WTC11 (cell line): Measurements from ENCODE around the gene TACR2.

ENCODE experiments used
- ATF1 ChIP-seq: sonication (generic); formaldehyde crosslinking; IDR thresholded peaks from 2 replicates; pipeline ENCODE4 v1.8.1; 2023; ENCODE audit warnings: mild to moderate bottlenecking, moderate library complexity, missing genetic modification reagents
- IRF2 ChIP-seq: sonication (generic); formaldehyde crosslinking; IDR thresholded peaks from 2 replicates; pipeline ENCODE4 v1.8.0; 2022; ENCODE audit warnings: low read depth, missing genetic modification reagents, borderline replicate concordance
- MYBL2 ChIP-seq: sonication (generic); formaldehyde crosslinking; IDR thresholded peaks from 2 replicates; pipeline ENCODE4 v1.8.1; 2023; ENCODE audit warnings: mild to moderate bottlenecking, moderate library complexity, missing genetic modification reagents
- ZBTB21 ChIP-seq: sonication (generic); formaldehyde crosslinking; IDR thresholded peaks from 2 replicates; pipeline ENCODE4 v1.8.1; 2023; ENCODE audit warnings: mild to moderate bottlenecking, missing genetic modification reagents, borderline replicate concordance
- TF ChIP-seq, protein P1 (sequence below): sonication (generic); formaldehyde crosslinking; IDR thresholded peaks from 2 replicates; pipeline ENCODE4 v1.8.1; 2023; ENCODE audit warnings: mild to moderate bottlenecking, missing genetic modification reagents
- TF ChIP-seq, protein P2 (sequence below): sonication (generic); formaldehyde crosslinking; IDR thresholded peaks from 2 replicates; pipeline ENCODE4 v1.8.1; 2022; ENCODE audit warnings: mild to moderate bottlenecking, moderate library complexity, missing genetic modification reagents
- TF ChIP-seq, protein P3 (sequence below): fragments of 200-600 bp; IDR thresholded peaks from 2 replicates; pipeline ENCODE4 v1.8.0; 2022; ENCODE audit warnings: antibody characterized with exemption
- TF ChIP-seq, protein P4 (sequence below): sonication (generic); formaldehyde crosslinking; IDR thresholded peaks from 2 replicates; pipeline ENCODE4 v1.8.1; 2022; ENCODE audit warnings: mild to moderate bottlenecking, missing genetic modification reagents, moderate library complexity, borderline replicate concordance
- TF ChIP-seq, protein P5 (sequence below): sonication (generic); formaldehyde crosslinking; IDR thresholded peaks from 2 replicates; pipeline ENCODE4 v1.8.0; 2022; ENCODE audit warnings: mild to moderate bottlenecking, missing genetic modification reagents
- TF ChIP-seq, protein P6 (sequence below): sonication (generic); formaldehyde crosslinking; IDR thresholded peaks from 2 replicates; pipeline ENCODE4 v1.8.0; 2022; ENCODE audit warnings: mild to moderate bottlenecking, missing genetic modification reagents

DNA sequence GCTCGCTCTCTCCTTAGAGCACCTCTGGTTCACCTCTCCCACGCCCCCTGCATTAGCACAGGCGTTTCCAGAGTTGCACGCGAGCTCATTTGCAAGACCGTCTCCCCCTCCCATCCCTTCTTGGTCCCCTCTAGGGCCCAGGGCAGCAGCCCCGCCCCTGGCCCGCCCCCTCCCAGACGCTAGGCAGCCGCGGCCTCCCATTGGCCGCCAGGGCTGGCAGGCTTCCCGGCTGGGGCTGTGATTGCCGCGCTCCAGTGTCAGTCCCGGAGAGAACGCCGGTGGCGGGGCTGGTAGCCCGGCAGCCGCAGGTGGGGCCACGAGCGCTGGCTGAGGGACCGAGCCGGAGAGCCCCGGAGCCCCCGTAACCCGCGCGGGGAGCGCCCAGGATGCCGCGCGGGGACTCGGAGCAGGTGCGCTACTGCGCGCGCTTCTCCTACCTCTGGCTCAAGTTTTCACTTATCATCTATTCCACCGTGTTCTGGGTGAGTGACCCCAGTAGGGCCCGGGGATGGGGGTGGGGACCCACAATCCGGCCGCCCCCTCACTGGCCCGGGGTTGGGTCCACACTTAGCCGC, 34.6 kb upstream of the TACR2 start, which contains the start of gene TSPAN15:
- TF ChIP-seq, protein P1, sequence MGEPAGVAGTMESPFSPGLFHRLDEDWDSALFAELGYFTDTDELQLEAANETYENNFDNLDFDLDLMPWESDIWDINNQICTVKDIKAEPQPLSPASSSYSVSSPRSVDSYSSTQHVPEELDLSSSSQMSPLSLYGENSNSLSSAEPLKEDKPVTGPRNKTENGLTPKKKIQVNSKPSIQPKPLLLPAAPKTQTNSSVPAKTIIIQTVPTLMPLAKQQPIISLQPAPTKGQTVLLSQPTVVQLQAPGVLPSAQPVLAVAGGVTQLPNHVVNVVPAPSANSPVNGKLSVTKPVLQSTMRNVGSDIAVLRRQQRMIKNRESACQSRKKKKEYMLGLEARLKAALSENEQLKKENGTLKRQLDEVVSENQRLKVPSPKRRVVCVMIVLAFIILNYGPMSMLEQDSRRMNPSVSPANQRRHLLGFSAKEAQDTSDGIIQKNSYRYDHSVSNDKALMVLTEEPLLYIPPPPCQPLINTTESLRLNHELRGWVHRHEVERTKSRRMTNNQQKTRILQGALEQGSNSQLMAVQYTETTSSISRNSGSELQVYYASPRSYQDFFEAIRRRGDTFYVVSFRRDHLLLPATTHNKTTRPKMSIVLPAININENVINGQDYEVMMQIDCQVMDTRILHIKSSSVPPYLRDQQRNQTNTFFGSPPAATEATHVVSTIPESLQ (CRISPR knock-in tag), result no peak
- TF ChIP-seq ATF1 (CRISPR knock-in tag) (no peak), ZBTB21 (CRISPR knock-in tag) (no peak), MYBL2 (CRISPR knock-in tag) (no peak), IRF2 (no peak)
- TF ChIP-seq, protein P2, sequence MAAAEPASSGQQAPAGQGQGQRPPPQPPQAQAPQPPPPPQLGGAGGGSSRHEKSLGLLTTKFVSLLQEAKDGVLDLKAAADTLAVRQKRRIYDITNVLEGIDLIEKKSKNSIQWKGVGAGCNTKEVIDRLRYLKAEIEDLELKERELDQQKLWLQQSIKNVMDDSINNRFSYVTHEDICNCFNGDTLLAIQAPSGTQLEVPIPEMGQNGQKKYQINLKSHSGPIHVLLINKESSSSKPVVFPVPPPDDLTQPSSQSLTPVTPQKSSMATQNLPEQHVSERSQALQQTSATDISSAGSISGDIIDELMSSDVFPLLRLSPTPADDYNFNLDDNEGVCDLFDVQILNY (CRISPR knock-in tag), result no peak
- TF ChIP-seq, protein P3, sequence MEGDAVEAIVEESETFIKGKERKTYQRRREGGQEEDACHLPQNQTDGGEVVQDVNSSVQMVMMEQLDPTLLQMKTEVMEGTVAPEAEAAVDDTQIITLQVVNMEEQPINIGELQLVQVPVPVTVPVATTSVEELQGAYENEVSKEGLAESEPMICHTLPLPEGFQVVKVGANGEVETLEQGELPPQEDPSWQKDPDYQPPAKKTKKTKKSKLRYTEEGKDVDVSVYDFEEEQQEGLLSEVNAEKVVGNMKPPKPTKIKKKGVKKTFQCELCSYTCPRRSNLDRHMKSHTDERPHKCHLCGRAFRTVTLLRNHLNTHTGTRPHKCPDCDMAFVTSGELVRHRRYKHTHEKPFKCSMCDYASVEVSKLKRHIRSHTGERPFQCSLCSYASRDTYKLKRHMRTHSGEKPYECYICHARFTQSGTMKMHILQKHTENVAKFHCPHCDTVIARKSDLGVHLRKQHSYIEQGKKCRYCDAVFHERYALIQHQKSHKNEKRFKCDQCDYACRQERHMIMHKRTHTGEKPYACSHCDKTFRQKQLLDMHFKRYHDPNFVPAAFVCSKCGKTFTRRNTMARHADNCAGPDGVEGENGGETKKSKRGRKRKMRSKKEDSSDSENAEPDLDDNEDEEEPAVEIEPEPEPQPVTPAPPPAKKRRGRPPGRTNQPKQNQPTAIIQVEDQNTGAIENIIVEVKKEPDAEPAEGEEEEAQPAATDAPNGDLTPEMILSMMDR, result no peak
- TF ChIP-seq, protein P4, sequence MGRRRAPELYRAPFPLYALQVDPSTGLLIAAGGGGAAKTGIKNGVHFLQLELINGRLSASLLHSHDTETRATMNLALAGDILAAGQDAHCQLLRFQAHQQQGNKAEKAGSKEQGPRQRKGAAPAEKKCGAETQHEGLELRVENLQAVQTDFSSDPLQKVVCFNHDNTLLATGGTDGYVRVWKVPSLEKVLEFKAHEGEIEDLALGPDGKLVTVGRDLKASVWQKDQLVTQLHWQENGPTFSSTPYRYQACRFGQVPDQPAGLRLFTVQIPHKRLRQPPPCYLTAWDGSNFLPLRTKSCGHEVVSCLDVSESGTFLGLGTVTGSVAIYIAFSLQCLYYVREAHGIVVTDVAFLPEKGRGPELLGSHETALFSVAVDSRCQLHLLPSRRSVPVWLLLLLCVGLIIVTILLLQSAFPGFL (CRISPR knock-in tag), result no peak
- TF ChIP-seq, protein P5, sequence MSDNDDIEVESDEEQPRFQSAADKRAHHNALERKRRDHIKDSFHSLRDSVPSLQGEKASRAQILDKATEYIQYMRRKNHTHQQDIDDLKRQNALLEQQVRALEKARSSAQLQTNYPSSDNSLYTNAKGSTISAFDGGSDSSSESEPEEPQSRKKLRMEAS (CRISPR knock-in tag), result no peak
- TF ChIP-seq, protein P6, sequence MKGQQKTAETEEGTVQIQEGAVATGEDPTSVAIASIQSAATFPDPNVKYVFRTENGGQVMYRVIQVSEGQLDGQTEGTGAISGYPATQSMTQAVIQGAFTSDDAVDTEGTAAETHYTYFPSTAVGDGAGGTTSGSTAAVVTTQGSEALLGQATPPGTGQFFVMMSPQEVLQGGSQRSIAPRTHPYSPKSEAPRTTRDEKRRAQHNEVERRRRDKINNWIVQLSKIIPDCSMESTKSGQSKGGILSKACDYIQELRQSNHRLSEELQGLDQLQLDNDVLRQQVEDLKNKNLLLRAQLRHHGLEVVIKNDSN (CRISPR knock-in tag), result no peak
